H1 (cell line): ENCODE measurements around the gene ACTN4. TPM values are rescaled to one million over a fixed set of nuclear protein-coding genes. Genes with fewer than 3 reads are reported as not detected.
A peak's percentile ranks its signal among the peaks of the same experiment; 100 is the strongest.

Source experiments
- CTCF ChIA-PET: fragments of 300-600 bp; sonication (Branson Sonifier 250); formaldehyde crosslinking; loops from one replicate; lab custom pipeline; 2021; ENCODE audit not compliant: partially characterized antibody; lab: Charles Lee
- POLR2A ChIA-PET: fragments of 300-600 bp; sonication (Branson Sonifier 250); formaldehyde crosslinking; loops from one replicate; lab custom pipeline; 2021; ENCODE audit warnings: inconsistent platforms; ENCODE audit not compliant: partially characterized antibody; lab: Charles Lee
- DNase-seq, 2 experiments: peaks; one replicate each; pipeline versions ENCODE4 v3.0.0 to v3.0.0-alpha.2; 2010 to 2022; ENCODE audit warnings: low spot score in 2 of 2, low read depth in 1 of 2, mixed read lengths in 1 of 2
- FAIRE-seq: peaks from 2 replicates; lab custom pipeline; 2011; peaks lifted over from hg19 to GRCh38; lab: Jason Lieb, UNC
- H2AFZ ChIP-seq: 2 replicates; pipeline ENCODE4 v1.8.1; 2012; ENCODE audit warnings: low read length, inconsistent platforms
- H2AK5ac ChIP-seq: 2 replicates; pipeline ENCODE4 v1.6.1; 2013; ENCODE audit warnings: low read depth, low read length
- H2BK120ac ChIP-seq: replicated peaks from 2 replicates; pipeline ENCODE3; 2013; ENCODE audit warnings: low read depth, low read length, inconsistent platforms
- H2BK12ac ChIP-seq: 2 replicates; pipeline ENCODE4 v1.6.1; 2013; ENCODE audit warnings: low read depth, low read length
- H2BK15ac ChIP-seq: 2 replicates; pipeline ENCODE4 v1.6.1; 2013; ENCODE audit warnings: low read length
- H2BK20ac ChIP-seq: 2 replicates; pipeline ENCODE4 v1.6.1; 2013; ENCODE audit warnings: low read length
- H2BK5ac ChIP-seq: 2 replicates; pipeline ENCODE4 v1.6.1; 2013; ENCODE audit warnings: low read depth, low read length
- H3K14ac ChIP-seq: 2 replicates; pipeline ENCODE4 v1.6.1; 2013; ENCODE audit warnings: inconsistent platforms; ENCODE audit not compliant: insufficient read length
- H3K18ac ChIP-seq: 2 replicates; pipeline ENCODE4 v1.6.1; 2013; ENCODE audit warnings: low read length; ENCODE audit errors: extremely low read depth
- H3K23ac ChIP-seq: 2 replicates; pipeline ENCODE4 v1.6.1; 2013; ENCODE audit warnings: inconsistent platforms; ENCODE audit not compliant: insufficient read length
- H3K23me2 ChIP-seq: 2 replicates; pipeline ENCODE4 v1.6.1; 2013; ENCODE audit warnings: low read depth, low read length
- H3K27ac ChIP-seq: 2 replicates; pipeline ENCODE4 v1.6.1; 2011; ENCODE audit warnings: low read depth, low read length, inconsistent platforms
- H3K27me3 ChIP-seq, 4 experiments: replicated peaks in 1 of 4; 1 replicate in 1 of 4; 2 replicates in 3 of 4; pipeline versions ENCODE4 v1.6.1 to v1.8.1; 2011 to 2013; ENCODE audit warnings: low read length in 3 of 4, mild to moderate bottlenecking in 3 of 4, inconsistent platforms in 2 of 4, mixed read lengths in 2 of 4, moderate library complexity in 1 of 4; ENCODE audit not compliant: control insufficient read depth in 3 of 4, insufficient read depth in 3 of 4; ENCODE audit errors: extremely low read depth in 1 of 4
- H3K36me3 ChIP-seq, 4 experiments: 2 replicates each; pipeline versions ENCODE4 v1.6.1 to v1.8.1; 2011 to 2013; ENCODE audit warnings: mild to moderate bottlenecking in 4 of 4, low read length in 3 of 4, moderate library complexity in 2 of 4, control low read depth in 1 of 4, inconsistent platforms in 1 of 4; ENCODE audit not compliant: insufficient read depth in 4 of 4, control insufficient read depth in 2 of 4
- H3K4ac ChIP-seq: replicated peaks from 2 replicates; pipeline ENCODE3; 2013; ENCODE audit warnings: low read length, low read depth, mixed read lengths, inconsistent platforms; ENCODE audit not compliant: insufficient read length
- H3K4me1 ChIP-seq, 4 experiments: replicated peaks in 1 of 4; 1 replicate in 1 of 4; 2 replicates in 3 of 4; pipeline versions ENCODE4 v1.6.1 to v1.8.1; 2011 to 2013; ENCODE audit warnings: low read length in 3 of 4, inconsistent platforms in 2 of 4, mixed read lengths in 1 of 4; ENCODE audit not compliant: insufficient read depth in 4 of 4, control insufficient read depth in 3 of 4
- H3K4me2 ChIP-seq, 2 experiments: 2 replicates each; pipeline versions ENCODE4 v1.6.1 to v1.8.1; 2011 to 2013; ENCODE audit warnings: low read depth in 2 of 2, low read length in 2 of 2, control low read depth in 1 of 2, inconsistent platforms in 1 of 2, mild to moderate bottlenecking in 1 of 2; ENCODE audit not compliant: insufficient read depth in 1 of 2
- H3K4me3 ChIP-seq, 4 experiments: fragments of 200-600, 300-600 bp in 1 of 4; sonication (generic), shearing (Covaris generic), sonication (Bioruptor Twin) in 1 of 4; 2 replicates each; pipeline versions ENCODE4 v1.5.1 to v1.8.1; 2011 to 2016; ENCODE audit warnings: low read length in 4 of 4, low read depth in 3 of 4, control low read depth in 2 of 4, inconsistent platforms in 2 of 4, mild to moderate bottlenecking in 2 of 4, mixed read lengths in 1 of 4, moderate library complexity in 1 of 4; ENCODE audit not compliant: insufficient read depth in 2 of 4; ENCODE audit errors: extremely low read depth in 1 of 4
- H3K56ac ChIP-seq: replicated peaks from 2 replicates; pipeline ENCODE3; 2013; ENCODE audit warnings: low read depth, mild to moderate bottlenecking, mixed read lengths, low read length, inconsistent platforms; ENCODE audit not compliant: insufficient read length
- H3K79me1 ChIP-seq: 2 replicates; pipeline ENCODE4 v1.6.1; 2013; ENCODE audit warnings: low read depth, low read length, control low read depth
- H3K79me2 ChIP-seq, 2 experiments: 2 replicates each; pipeline versions ENCODE4 v1.6.1 to v1.8.1; 2012 to 2013; ENCODE audit warnings: low read length in 2 of 2, mild to moderate bottlenecking in 2 of 2, inconsistent platforms in 1 of 2; ENCODE audit not compliant: insufficient read depth in 2 of 2, control insufficient read depth in 1 of 2
- H3K9ac ChIP-seq, 4 experiments: replicated peaks in 1 of 4; 1 replicate in 1 of 4; 2 replicates in 3 of 4; pipeline versions ENCODE4 v1.6.1 to v1.8.1; 2011 to 2013; ENCODE audit warnings: low read depth in 3 of 4, low read length in 3 of 4, control low read depth in 2 of 4, mild to moderate bottlenecking in 2 of 4, moderate library complexity in 2 of 4, inconsistent platforms in 1 of 4; ENCODE audit errors: extremely low read depth in 1 of 4
- H3K9me3 ChIP-seq, 2 experiments: 2 replicates each; pipeline versions ENCODE4 v1.6.1 to v1.8.1; 2012 to 2013; ENCODE audit warnings: mild to moderate bottlenecking in 2 of 2, moderate library complexity in 2 of 2, control low read depth in 1 of 2, inconsistent platforms in 1 of 2, low read depth in 1 of 2, low read length in 1 of 2, mixed read lengths in 1 of 2; ENCODE audit not compliant: insufficient read depth in 2 of 2
- H4K20me1 ChIP-seq, 2 experiments: replicated peaks in 1 of 2; 2 replicates each; pipeline versions ENCODE3 to v1.8.1; 2011 to 2013; ENCODE audit warnings: inconsistent platforms in 2 of 2, low read length in 2 of 2, mild to moderate bottlenecking in 1 of 2; ENCODE audit not compliant: insufficient read depth in 2 of 2, control insufficient read depth in 1 of 2
- H4K5ac ChIP-seq: 2 replicates; pipeline ENCODE4 v1.6.1; 2013; ENCODE audit warnings: low read length, low read depth, mixed read lengths, inconsistent platforms; ENCODE audit not compliant: insufficient read length
- H4K8ac ChIP-seq: 2 replicates; pipeline ENCODE4 v1.8.0; 2013; ENCODE audit warnings: mild to moderate bottlenecking, moderate library complexity, low read length, inconsistent platforms; ENCODE audit not compliant: insufficient read depth; ENCODE audit errors: extremely low read depth
- H4K91ac ChIP-seq: replicated peaks from 2 replicates; pipeline ENCODE3; 2013; ENCODE audit warnings: low read length, mixed read lengths, inconsistent platforms; ENCODE audit not compliant: insufficient read length
- BCL11A ChIP-seq, 2 experiments: IDR thresholded peaks; one replicate each; pipeline ENCODE4 v1.6.1; 2011; ENCODE audit warnings: low read depth in 2 of 2, low read length in 2 of 2, mild to moderate bottlenecking in 2 of 2
- YY1 ChIP-seq: IDR thresholded peaks from 2 replicates; pipeline ENCODE4 v1.6.1; 2011; ENCODE audit warnings: low read depth, mild to moderate bottlenecking, low read length
- WGBS, 2 experiments: shearing (Covaris generic) in 1 of 2; methylation state at CpG; one replicate each; pipeline versions ENCODE4 v1.1.6 to v1.1.7; 2013 to 2015; ENCODE audit warnings: low lambda C conversion rate in 2 of 2, mixed read lengths in 2 of 2, inconsistent platforms in 1 of 2, low coverage in 1 of 2, missing lambda C conversion rate in 1 of 2; ENCODE audit not compliant: insufficient replicate concordance in 2 of 2, insufficient coverage in 1 of 2, insufficient read length in 1 of 2; ENCODE audit errors: extremely low coverage in 1 of 2, missing lambda C conversion rate in 1 of 2; 5-methylcytosine and 5-hydroxymethylcytosine counted together
- polyA plus RNA-seq, 7 experiments: library from polyadenylated mRNA; depleted of rRNA in 3 of 7; stranded (reverse) in 5 of 7; unstranded in 2 of 7; fragments of >200 nt in 5 of 7; fragments of 200-250 nt in 2 of 7; gene quantifications; 1 replicate in 5 of 7; 2 replicates in 1 of 7; 4 replicates in 1 of 7; pipeline versions ENCODE4 v1.2.1 to v1.2.3, GENCODE V29; 2011 to 2013; ENCODE audit warnings: missing spikeins in 2 of 7, mixed read lengths in 2 of 7
- total RNA-seq: library from RNA; stranded (reverse); fragmentation: NEBNext Ultra II Directional; extraction: Animal tissue kit (Norgen Biotek cat#: 25700); gene quantifications from 2 replicates; pipeline ENCODE4 v1.2.1, GENCODE V29; 2021

Gene ACTN4
- total and polyA plus RNA-seq, 2 of the 8 experiments (the other 6 are each of a cell fraction or from before 2014, with no cell fraction given), result 211 to 520 TPM

- 92% methylated on average over 21 of the region's 33 CpGs; no CpG with 5 or more reads in 1 of the 2 experiments for WGBS, 2 experiments
- Histone ChIP-seq H3K4me1 (no peaks in the 10 kb centered on the region), H3K14ac (no peak overlapping the region), H3K4me2 (no peak overlapping the region), H3K56ac (no peak overlapping the region), H2BK120ac (no peak overlapping the region), H3K27ac (no peak overlapping the region), H2BK15ac (no peak overlapping the region), H2BK20ac (no peak overlapping the region), H3K79me2 (no peaks in the 10 kb centered on the region), H3K9me3 (no peaks in the 10 kb centered on the region), H2AFZ (no peak overlapping the region), H3K4ac (no peak overlapping the region), H3K4me3 (no peak overlapping the region), H3K18ac (no peak overlapping the region), H4K91ac (no peak overlapping the region), H4K5ac (no peak overlapping the region), H4K8ac (0 out of 2 replicates have a peak overlapping the region, but pooled peaks have one; percentile 57), H3K9ac (no peak overlapping the region), H4K20me1 (peaks cover 8 to 18% of the 10 kb centered on the region in 2 experiments), H3K79me1 (no peaks in the 10 kb centered on the region; the same call in 1 of the 2 replicates), H2AK5ac (no peak overlapping the region), H3K27me3 (no peaks in the 10 kb centered on the region), H3K23me2 (no peaks in the 10 kb centered on the region), H2BK12ac (no peak overlapping the region), H2BK5ac (peak overlapping the region; percentile 71; the same call in 1 of the 2 replicates)
- CTCF ChIA-PET, result interaction anchor here (0.6 to 1.5 kb wide), 8 partner anchors 16 to 205 kb away, joined by 3 to 5 read pairs (median 3); no protein-coding TSS in a partner anchor
- DNase-seq (no peak), FAIRE-seq (no peak)
- POLR2A ChIA-PET, result interaction anchor here (0.8 to 1.2 kb wide), 3 partner anchors 9 to 107 kb away, joined by 3 to 6 read pairs (median 6); no protein-coding TSS in a partner anchor
- TF ChIP-seq YY1, result no peak
- no peak for TF ChIP-seq BCL11A (IDR thresholded peaks at IDR 0.05; ENCODE audit: low read depth in 2 of 2, low read length in 2 of 2)
- TF ChIP-seq, all 59 proteins: peak for 0
- Histone ChIP-seq H3K23ac (no peak overlapping the region), H3K36me3 (peaks cover 22 to 69% (median 49%) of the 10 kb centered on the region in 4 experiments; a peak in 7 of 8 replicates)
Observed at GRCh38 chr19:38727868-38728660, 80.6 kb downstream of the ACTN4 start.
